Posterior vena cava (tissue), 2 donors: ENCODE results near the gene GNA12. TPM values are rescaled to one million over a fixed set of nuclear protein-coding genes. Genes with fewer than 3 reads are reported as not detected.
A peak's percentile ranks its signal among the peaks of the same experiment; 100 is the strongest.
"Not testable (repeated sequence)": the region's sequence is repeated elsewhere in the genome, so short reads cannot be mapped to it uniquely, and the experiment has no call there.

Source experiments
- DNase-seq: peaks from one replicate; pipeline ENCODE4 v3.0.0-alpha.2; 2020; ENCODE audit warnings: low spot score
- intact Hi-C, 2 donors: fragments of 100-400 bp; cut with DNase I; formaldehyde crosslinking; loops; one replicate each; pipeline versions ENCODE4 v1.14.1 to v1.14.2; 2022 to 2023
- total RNA-seq, 2 donors: library from RNA; stranded (reverse); fragmentation: NEBNext Ultra II Directional; extraction: Animal tissue kit (Norgen Biotek cat#: 25700); gene quantifications; one replicate each; pipeline ENCODE4 v1.2.1, GENCODE V29; 2021
- donor health status: DM: yes; HTN: yes; CAD: no.
- donor health status: DM: yes; HTN: yes; CAD: no.

GNA12 gene
- total RNA-seq, 2 donors from 2014 or later: 59.8 to 65.8 TPM

DNA sequence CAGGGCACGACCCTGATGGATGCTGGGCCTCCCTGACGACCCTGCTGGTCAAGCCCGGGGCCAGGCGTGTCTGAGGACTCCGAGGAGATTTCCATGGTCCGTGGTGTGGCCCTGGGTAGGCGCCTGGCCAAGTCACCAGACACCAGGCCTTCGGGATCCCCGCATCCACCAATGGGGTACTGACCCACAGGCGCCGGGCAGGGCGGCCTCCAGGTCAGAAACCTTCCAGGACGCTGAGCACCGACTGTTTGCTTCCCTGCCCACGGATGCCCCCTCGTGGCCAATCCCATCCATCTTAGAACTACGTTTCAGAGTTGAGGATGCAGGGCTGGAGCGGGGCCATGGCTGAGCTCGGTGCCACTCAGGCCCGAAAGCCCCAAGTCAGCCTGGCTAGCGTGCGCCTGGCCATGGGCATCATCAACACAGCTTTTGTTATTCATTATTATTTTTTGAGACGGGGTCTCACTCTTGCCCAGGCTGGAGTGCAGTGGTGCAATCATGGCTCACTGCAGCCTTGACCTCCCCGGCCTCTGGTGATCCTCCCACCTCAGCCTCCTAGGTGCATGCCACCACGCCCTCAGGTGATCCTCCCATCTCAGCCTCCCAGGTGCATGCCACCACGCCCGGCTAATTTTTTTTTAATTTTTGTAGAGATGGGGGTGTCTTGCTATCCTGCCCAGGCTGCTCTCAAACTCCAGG, 163.2 kb downstream of the GNA12 start:
- DNase-seq: peak; percentile 94
- intact Hi-C loops: loop anchor here (5.0 to 10.0 kb wide), 2 partner anchors 114 to 226 kb away; no protein-coding TSS in a partner anchor

DNA sequence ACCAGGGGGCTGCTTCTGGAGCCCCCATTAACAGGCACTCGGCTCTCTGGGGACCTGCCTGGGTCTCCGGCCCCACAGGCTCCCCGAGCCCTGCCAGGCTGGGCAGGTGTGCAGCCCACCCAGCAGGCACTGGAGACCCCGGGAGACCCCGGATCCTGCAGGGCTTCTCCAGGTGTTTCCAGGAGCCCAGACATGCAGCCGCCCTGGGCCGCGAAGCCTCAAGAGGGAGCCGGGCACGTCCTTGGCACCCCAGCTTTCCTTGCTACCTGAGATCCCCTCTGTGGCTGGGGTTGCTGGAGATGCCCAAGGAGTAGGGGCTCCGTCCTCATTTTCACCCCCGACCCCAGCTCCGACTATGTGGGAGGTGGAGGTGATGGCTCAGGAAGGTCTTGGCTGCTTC, 163.9 kb downstream of the GNA12 start:
- intact Hi-C loops: loop anchor here (5.0 to 10.0 kb wide), 2 partner anchors 113 to 225 kb away; no protein-coding TSS in a partner anchor
- no peak for DNase-seq

DNA sequence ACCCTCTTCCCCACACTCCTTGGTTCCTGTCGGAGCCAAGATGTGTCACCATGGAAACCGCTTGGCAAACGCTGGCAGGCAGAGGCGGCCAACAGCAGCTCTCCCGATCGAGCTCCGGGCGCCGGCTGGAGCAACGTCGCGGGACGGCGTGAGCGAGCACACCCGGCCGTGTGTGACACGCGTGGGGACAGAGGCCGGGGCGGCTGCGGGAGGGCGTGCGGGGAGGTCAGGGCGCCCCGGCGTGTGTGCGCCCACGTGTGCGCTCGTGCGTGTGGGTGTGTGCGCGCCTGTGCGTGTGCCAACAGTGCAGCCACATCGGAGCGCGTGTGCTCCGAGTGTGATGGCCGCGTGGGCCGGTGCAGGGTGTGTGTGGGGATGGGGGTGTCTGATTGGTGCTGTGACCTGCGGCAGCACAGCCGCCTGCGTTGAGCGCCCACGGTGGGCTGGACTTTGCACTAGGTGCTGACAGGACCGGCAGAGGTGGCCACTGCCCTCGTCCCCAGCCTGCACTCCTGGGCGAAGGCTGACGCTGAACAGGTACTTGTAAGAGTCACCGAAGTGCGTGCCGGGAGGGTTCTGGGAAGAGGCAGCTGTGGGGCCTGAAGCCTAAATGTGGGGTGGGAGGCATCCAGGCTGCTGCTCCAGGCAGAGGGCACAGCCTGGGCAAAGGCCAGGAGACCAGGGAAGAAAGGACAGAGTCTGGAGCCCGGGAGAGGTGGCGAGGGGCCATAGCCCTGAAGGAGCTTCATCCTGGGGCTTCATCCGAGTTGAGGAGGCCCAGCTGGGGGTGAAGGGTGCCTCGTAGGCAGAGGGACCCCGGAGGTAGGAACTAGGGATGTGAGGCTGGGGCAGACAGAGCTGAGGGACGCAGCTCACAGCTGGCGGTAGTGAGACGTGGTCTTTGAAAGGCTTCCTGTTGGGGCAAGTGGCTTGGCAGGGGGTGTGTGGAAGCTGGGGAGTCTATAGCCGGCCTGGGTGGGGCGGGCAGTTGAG, 164.7 kb downstream of the GNA12 start:
- intact Hi-C loops: loop anchor here (5.0 to 10.0 kb wide), 2 partner anchors 112 to 225 kb away; no protein-coding TSS in a partner anchor
- DNase-seq: not testable (repeated sequence)

DNA sequence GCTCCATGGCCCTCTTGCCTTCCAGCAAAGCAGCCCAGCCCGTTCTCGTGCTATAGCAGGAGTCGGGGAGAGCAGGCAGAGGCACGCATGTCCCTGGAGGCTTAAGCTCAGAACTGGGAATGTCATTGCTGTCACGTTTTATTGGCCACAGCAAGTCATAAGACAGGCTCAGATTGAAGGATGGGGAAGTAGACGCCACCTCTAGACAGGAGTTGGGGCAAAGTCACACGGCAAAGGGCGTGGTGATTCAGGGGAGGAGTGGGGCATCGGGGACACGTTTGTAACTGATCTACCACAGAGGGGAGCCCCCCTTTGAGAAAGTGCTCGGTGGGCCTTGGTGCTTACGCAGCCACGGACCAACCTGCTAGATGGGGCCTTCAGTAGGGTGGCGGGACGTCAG, 165.7 kb downstream of the GNA12 start:
- intact Hi-C loops, DNase-seq: not testable (repeated sequence)

Other genes starting within 250 kb of the GNA12 start
- gene TTYH3, start 212.3 kb downstream of the GNA12 start, total RNA-seq: 10 to 100 TPM; 50.1 to 51.6 TPM
- gene AMZ1, start 156.1 kb downstream of the GNA12 start, total RNA-seq: 1 to 10 TPM in 1 of 2 donors, under 1 TPM in 1; 0.32 to 1.1 TPM
- 1 to 10 TPM in 1 of 2 donors, under 1 TPM in 1; 0.86 to 1.9 TPM for gene CARD11, start 199.6 kb upstream of the GNA12 start, total RNA-seq